ENCODE measurements around the gene TRNAU1AP. TPM values are rescaled to one million over a fixed set of nuclear protein-coding genes. Genes with fewer than 3 reads are reported as not detected.
A peak's percentile ranks its signal among the peaks of the same experiment; 100 is the strongest.
"Not testable (repeated sequence)": the region's sequence is repeated elsewhere in the genome, so short reads cannot be mapped to it uniquely, and the experiment has no call there.

Gene TRNAU1AP
- total RNA-seq, 1 donor from 2014 or later, result 15.9 TPM

DNA sequence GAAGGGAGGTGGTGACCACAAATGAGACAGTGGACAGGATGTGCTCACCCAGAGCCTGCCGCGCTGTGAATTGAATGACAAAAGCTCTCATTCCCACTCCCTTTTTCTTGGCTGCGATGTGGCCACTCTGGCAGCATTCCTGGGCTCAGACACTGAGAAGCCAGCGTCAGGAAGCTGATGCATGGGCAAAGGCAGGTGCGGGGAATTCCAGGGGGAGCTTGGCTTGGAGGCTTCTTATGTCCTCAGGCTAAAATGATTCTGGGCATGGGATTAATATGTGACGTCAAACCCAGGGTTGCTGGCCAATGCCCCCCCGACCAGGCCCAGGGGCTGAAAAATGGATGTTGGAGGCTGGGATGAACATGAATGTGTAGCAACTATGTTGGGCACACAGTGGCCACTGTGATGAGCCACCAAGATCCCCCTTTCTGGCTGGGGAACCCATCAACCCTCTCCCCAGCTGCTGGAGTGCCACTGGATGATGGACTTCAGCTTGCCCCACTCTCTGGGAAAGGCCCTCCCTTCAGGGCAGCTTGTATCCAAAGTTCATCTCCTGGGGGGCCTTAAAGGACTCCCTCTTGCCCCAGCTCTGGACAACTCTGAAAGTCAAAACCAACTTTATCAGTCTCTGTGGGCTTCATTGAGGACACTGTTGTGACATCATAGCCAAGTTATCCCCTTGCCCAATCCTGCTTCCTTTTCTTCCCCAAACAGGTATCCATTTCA is 42.0 kb downstream of the TRNAU1AP start:
- DNase-seq (ENCODE audit: missing footprints); ATAC-seq; intact Hi-C loops (cut with DNase I): not testable (repeated sequence)

DNA sequence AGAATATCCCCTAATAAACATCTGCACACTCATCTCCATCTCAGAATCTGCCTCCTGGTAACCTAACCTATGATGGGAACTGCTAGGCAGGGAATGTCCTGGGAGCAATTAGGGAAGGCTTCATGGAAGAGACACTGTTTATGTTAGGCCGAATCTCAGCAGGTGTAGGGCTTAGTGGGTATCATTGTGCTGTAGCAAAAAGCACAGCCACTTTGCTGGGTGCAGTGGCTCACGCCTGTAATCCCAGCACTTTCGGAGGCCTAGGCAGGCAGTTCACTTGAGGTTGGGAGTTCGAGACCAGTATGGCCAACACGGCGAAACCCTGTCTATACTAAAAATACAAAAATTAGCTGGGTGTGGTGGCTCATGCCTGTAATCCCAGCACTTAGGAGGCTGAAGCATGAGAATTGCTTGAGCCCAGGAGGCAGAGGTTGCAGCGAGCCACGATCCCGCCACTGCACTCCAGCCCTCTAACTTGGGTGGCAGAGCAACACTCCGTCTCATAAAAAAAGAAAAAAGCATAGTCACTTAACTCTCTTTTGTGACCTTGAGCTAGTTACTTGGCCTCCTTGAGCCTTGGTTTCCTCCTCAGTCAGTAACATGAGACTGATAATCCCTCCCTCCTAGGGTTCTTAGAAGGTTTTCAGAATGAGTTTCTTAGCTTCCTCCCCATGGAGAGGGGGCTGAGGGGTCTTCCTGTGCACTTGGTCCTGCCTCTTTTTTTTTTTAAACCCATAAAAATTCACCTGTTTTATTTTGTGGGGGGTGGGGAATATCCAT is 42.7 kb downstream of the TRNAU1AP start:
- ATAC-seq (no peak), DNase-seq (ENCODE audit: missing footprints) (no peak)
- intact Hi-C loops (cut with DNase I), result no loop called here

DNA sequence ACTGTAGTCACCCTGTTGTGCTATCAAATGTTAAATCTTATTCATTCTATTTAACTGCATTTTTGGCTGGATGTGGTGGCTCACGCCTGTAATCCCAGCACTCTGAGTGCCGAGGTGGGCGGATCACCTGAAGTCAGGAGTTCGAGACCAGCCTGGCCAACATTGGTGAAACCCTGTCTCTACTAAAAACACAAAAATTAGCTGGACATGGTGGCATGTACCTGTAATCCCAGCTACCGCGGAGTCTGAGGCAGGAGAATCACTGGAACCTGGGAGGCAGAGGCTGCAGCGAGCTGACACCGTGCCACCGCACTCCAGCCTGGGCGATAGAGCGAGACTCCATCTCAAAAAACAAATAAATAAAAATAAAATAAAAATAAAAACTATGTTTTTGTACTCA is 43.4 kb downstream of the TRNAU1AP start:
- DNase-seq (ENCODE audit: missing footprints); intact Hi-C loops (cut with DNase I): not testable (repeated sequence)

DNA sequence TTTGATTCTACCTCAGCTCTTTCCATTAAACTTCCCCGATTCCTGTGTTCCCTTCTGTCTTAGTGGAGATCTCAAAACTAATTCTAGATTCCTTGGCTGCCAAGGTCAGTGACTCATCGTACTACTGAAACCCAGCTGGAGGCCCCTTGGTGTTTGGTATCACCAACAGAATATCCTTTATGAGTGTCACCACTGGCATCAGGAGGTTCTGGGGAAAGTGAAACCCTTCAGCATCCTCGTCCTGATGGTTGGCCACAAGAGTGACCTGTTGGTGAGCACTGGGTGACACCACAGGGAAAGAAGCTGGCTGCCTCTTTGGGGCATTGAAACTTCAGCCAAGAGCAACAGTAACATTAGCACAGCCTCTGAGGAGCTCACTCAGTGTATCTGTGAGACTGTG is 48.8 kb downstream of the TRNAU1AP start:
- no peak for DNase-seq (ENCODE audit: missing footprints)
- ATAC-seq, result peak; percentile 36
- intact Hi-C loops (cut with DNase I), result loop anchor here (2.0 to 10.0 kb wide), 2 partner anchors 83 to 237 kb away; partner anchors contain the start of gene PHACTR4

More for the DNA sequence above, 43.4 kb downstream of the TRNAU1AP start:
- not testable (repeated sequence) for ATAC-seq

DNA sequence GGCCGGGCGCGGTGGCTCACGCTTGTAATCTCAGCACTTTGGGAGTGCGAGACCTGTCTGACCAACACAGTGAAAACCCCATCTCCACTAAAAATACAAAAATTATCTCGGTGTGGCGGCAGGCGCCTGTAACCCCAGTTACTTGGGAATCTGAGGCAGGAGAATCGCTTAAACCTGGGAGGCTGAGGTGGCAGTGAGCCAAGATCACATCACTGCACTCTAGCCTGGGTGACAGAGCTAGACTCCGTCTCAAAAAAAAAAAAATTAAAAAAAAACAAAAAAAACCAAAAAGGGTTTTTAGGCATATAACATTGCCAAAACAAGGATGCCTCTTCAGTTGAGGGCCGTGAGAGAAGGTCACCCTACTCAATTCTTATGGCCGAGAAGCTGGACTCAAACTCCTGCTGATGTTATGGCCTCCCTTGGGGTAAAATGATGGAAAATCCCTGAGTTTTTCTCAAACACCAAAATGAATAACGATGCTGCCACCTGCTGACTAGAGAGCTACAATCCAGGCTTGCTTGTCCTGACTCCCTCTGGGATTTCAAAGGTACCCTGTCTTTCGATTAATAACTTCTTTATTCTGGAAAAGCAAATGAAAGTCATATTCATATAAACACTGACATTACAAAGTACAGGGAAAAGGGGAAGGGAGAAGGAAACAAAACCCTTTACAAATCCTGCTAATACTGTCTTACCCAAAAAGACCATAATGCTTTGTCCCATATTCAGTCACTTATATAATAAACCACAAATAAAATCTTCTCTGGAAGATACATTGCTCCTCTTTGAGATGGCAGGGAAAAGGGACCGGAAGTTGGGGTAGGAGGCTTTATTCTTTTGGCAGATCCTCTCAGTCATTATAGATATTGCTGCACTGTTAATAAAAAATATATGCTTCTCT is 49.9 kb downstream of the TRNAU1AP start:
- ATAC-seq, result peak; percentile 58
- intact Hi-C loops (cut with DNase I), result loop anchor here (2.0 to 10.0 kb wide), 2 partner anchors 84 to 238 kb away; partner anchors contain the start of gene PHACTR4
- no peak for DNase-seq (ENCODE audit: missing footprints)

DNA sequence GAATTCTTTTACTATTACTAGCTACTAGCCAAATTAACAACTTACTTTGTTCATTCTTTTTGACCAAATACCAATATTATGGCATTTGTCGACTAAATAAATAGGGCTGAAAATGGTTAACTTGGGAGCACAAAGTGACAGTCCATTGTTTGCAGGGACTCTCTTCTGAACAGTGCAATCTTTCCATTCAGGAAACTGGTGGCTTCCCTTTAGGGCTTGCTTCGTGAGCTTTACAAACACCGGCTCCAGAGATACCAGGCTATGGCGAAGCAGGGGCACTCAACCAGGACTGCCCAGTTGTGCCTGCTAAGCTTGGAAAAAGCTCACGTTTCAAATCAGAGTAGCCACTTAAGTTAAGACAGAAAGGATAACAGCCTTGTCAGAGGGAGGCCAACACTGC is 51.5 kb downstream of the TRNAU1AP start:
- ATAC-seq (no peak), DNase-seq (ENCODE audit: missing footprints) (no peak)
- intact Hi-C loops (cut with DNase I), result loop anchor here (10.0 kb wide), 1 partner anchor 240 kb away; the partner anchor contains the start of gene PHACTR4

DNA sequence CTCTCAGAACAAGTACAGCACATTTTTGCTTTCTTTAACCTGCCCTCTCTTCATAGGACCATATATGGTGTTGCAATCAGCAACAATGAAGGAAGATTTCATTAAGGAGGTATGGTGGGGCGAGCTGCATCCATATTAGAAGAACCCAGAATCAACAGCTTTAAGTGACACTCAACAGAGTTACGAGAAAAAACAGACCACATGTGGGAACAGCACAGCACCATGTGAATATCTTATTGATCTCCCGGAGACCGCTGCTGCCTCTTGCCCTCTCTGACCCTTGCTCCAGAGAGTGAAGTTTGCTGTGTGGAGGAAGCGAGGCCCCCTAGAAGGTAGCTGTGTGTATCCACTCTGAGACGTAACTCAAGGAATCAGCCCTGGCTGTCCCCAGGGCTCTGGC is 52.1 kb downstream of the TRNAU1AP start:
- ATAC-seq (no peak), DNase-seq (ENCODE audit: missing footprints) (no peak)
- intact Hi-C loops (cut with DNase I), result loop anchor here (10.0 kb wide), 1 partner anchor 240 kb away; the partner anchor contains the start of gene PHACTR4

DNA sequence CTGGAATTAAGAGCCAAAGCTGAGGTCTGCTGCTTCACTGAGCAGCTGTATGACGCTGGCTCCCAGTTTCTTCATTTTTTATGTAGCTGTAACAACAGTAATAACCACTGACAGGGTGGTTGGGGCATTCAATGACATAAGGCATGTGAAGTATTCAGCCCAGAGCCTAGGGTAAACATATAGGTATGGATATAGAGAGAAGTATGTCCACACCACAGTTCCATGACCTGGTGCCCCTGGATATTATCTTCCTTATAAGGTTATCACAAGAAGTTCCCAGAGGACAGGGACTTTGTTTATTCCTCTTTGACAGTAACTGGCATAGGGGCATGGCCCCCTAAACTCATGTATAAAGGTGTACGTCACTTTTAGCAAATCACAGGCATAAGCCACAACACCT is 53.9 kb downstream of the TRNAU1AP start:
- intact Hi-C loops (cut with DNase I), result loop anchor here (10.0 kb wide), 1 partner anchor 242 kb away; the partner anchor contains the start of gene PHACTR4
- ATAC-seq (no peak), DNase-seq (ENCODE audit: missing footprints) (no peak)

DNA sequence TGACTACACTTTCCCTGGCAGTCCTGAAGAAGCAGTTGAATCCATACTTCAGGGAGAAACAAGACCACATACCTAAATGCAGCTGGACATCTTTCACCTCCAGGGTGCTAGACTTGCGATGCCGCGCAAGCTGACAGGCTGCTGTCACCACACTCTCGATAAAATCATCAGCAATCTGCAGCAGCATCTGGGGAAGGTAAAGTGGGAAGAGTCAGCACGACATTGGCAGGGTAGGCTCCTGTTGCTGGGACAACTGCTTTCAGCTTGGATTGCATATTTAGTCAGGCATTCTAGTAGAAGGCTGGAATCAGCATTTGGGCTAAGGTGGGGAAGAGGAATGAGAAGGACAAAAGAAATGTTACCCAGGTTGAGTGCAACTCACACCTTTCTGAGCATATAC is 60.3 kb downstream of the TRNAU1AP start:
- intact Hi-C loops (cut with DNase I), result no loop called here
- no peak for ATAC-seq
- no peak for DNase-seq (ENCODE audit: missing footprints)

Other genes with a start within 250 kb of the TRNAU1AP start
- gene MED18, start 224.0 kb upstream of the TRNAU1AP start, total RNA-seq, result 10.6 TPM
- gene PHACTR4, start 183.3 kb upstream of the TRNAU1AP start, total RNA-seq, result 18.1 TPM
- 8.5 TPM for gene RCC1, start 47.0 kb upstream of the TRNAU1AP start, total RNA-seq
- gene RAB42, start 39.2 kb downstream of the TRNAU1AP start, total RNA-seq, result 1.6 TPM
- gene TAF12, start 90.0 kb downstream of the TRNAU1AP start, total RNA-seq, result 27.7 TPM
- gene RNU11, start 95.5 kb downstream of the TRNAU1AP start, total RNA-seq, result not detected
- 6.5 TPM for gene GMEB1, start 115.7 kb downstream of the TRNAU1AP start, total RNA-seq
- gene YTHDF2, start 183.9 kb downstream of the TRNAU1AP start, total RNA-seq, result 37.9 TPM